Activated T-cell treated with anti-CD3 and anti-CD28 coated beads, Interleukin-2, amount 50 U/mL, for 24 hours (primary cell): ENCODE results near the gene PIGX.

Source experiments
- DNase-seq: peaks from one replicate; pipeline ENCODE4 v3.0.0-alpha.2; 2020
- H3K27ac Mint-ChIP-seq: 2 replicates; pipeline ENCODE4 v1.8.0; 2020; ENCODE audit warnings: mild to moderate bottlenecking, mixed read lengths
- H3K27me3 Mint-ChIP-seq: 2 replicates; pipeline ENCODE4 v1.8.0; 2020; ENCODE audit warnings: mixed read lengths
- H3K36me3 Mint-ChIP-seq: 2 replicates; pipeline ENCODE4 v1.8.0; 2020; ENCODE audit warnings: low read depth, mixed read lengths
- H3K4me1 Mint-ChIP-seq: 2 replicates; pipeline ENCODE4 v1.8.0; 2020; ENCODE audit warnings: low read depth, mixed read lengths
- H3K4me3 Mint-ChIP-seq: 2 replicates; pipeline ENCODE4 v1.8.0; 2020; ENCODE audit warnings: mild to moderate bottlenecking, moderate library complexity, mixed read lengths
- H3K9me3 Mint-ChIP-seq: 2 replicates; pipeline ENCODE4 v1.8.0; 2020; ENCODE audit warnings: mixed read lengths

PIGX gene

GRCh38 chr3:196711838-196712513 is at the start of gene PIGX, which contains the start of gene CEP19:
PIGX (plus strand) TSS chr3:196712377.
CEP19 (minus strand) TSS chr3:196712250; CDS start chr3:196708657, 3,593 bp downstream.
- Mint-ChIP-seq H3K4me1 (peaks cover 41% of the 10 kb centered on the region), H3K27me3 (no peaks in the 10 kb centered on the region), H3K36me3 (peaks cover 26% of the 10 kb centered on the region), H3K27ac (peak within 1 kb of the TSS; percentile 93), H3K4me3 (peak within 1 kb of the TSS; percentile 86), H3K9me3 (no peaks in the 10 kb centered on the region)
- DNase-seq: peak; percentile 94

GRCh38 chr3:196662711-196663571 is 49.2 kb upstream of the PIGX start:
- Mint-ChIP-seq H3K9me3 (no peaks in the 10 kb centered on the region), H3K27me3 (no peaks in the 10 kb centered on the region), H3K4me3 (no peak overlapping the region), H3K4me1 (no peaks in the 10 kb centered on the region), H3K36me3 (peaks cover 47% of the 10 kb centered on the region), H3K27ac (no peak overlapping the region)
- DNase-seq: no peak

GRCh38 chr3:196666001-196666867 is 45.9 kb upstream of the PIGX start:
- no peak for DNase-seq
- Mint-ChIP-seq H3K36me3 (peaks cover 14% of the 10 kb centered on the region), H3K27ac (no peak overlapping the region)

GRCh38 chr3:196667056-196667825 is 44.9 kb upstream of the PIGX start:
- Mint-ChIP-seq H3K4me3 (no peak overlapping the region), H3K9me3 (no peaks in the 10 kb centered on the region), H3K27me3 (no peaks in the 10 kb centered on the region), H3K36me3 (peaks cover 5% of the 10 kb centered on the region), H3K4me1 (peaks cover 17% of the 10 kb centered on the region), H3K27ac (no peak overlapping the region)
- DNase-seq: no peak

More at GRCh38 chr3:196666001-196666867, 45.9 kb upstream of the PIGX start:
- Mint-ChIP-seq H3K27me3 (no peaks in the 10 kb centered on the region), H3K4me3 (no peak overlapping the region), H3K9me3 (no peaks in the 10 kb centered on the region), H3K4me1 (peaks cover 11% of the 10 kb centered on the region)

- Mint-ChIP-seq H3K36me3 (no peaks in the 10 kb centered on the region), H3K27ac (peak overlapping the region; percentile 37), H3K9me3 (no peaks in the 10 kb centered on the region), H3K4me3 (no peak overlapping the region), H3K4me1 (peaks cover 17% of the 10 kb centered on the region), H3K27me3 (no peaks in the 10 kb centered on the region)
- DNase-seq: no peak
Measured at GRCh38 chr3:196670339-196670738, 41.8 kb upstream of the PIGX start.

GRCh38 chr3:196673632-196674031 is 38.5 kb upstream of the PIGX start:
- Mint-ChIP-seq H3K4me3 (no peak overlapping the region), H3K4me1 (peaks cover 30% of the 10 kb centered on the region), H3K36me3 (no peaks in the 10 kb centered on the region), H3K27me3 (no peaks in the 10 kb centered on the region), H3K9me3 (no peaks in the 10 kb centered on the region), H3K27ac (no peak overlapping the region)
- no peak for DNase-seq

- H3K27ac Mint-ChIP-seq: peak overlapping the region; percentile 23
- peaks cover 13% of the 10 kb centered on the region for H3K4me1 Mint-ChIP-seq
- H3K36me3 Mint-ChIP-seq: no peaks in the 10 kb centered on the region
- no peak overlapping the region for H3K4me3 Mint-ChIP-seq
- no peak for DNase-seq
- no peaks in the 10 kb centered on the region for H3K9me3 Mint-ChIP-seq
- no peaks in the 10 kb centered on the region for H3K27me3 Mint-ChIP-seq
Measured at GRCh38 chr3:196677353-196677752, 34.8 kb upstream of the PIGX start.

GRCh38 chr3:196677931-196678330 is 34.2 kb upstream of the PIGX start:
- no peaks in the 10 kb centered on the region for H3K36me3 Mint-ChIP-seq
- no peaks in the 10 kb centered on the region for H3K27me3 Mint-ChIP-seq
- H3K9me3 Mint-ChIP-seq: no peaks in the 10 kb centered on the region
- DNase-seq: no peak
- H3K27ac Mint-ChIP-seq: peak overlapping the region; percentile 23
- no peak overlapping the region for H3K4me3 Mint-ChIP-seq
- H3K4me1 Mint-ChIP-seq: peaks cover 13% of the 10 kb centered on the region

- H3K36me3 Mint-ChIP-seq: no peaks in the 10 kb centered on the region
- no peaks in the 10 kb centered on the region for H3K27me3 Mint-ChIP-seq
- peak overlapping the region; percentile 14 for H3K4me3 Mint-ChIP-seq
- peak overlapping the region; percentile 22 for H3K27ac Mint-ChIP-seq
- H3K4me1 Mint-ChIP-seq: peaks cover 12% of the 10 kb centered on the region
- H3K9me3 Mint-ChIP-seq: no peaks in the 10 kb centered on the region
- peak; percentile 74 for DNase-seq
Measured at GRCh38 chr3:196684548-196685407, 27.4 kb upstream of the PIGX start.

- H3K9me3 Mint-ChIP-seq: no peaks in the 10 kb centered on the region
- no peaks in the 10 kb centered on the region for H3K36me3 Mint-ChIP-seq
- peaks cover 12% of the 10 kb centered on the region for H3K4me1 Mint-ChIP-seq
- H3K27ac Mint-ChIP-seq: no peak overlapping the region
- no peak for DNase-seq
- H3K27me3 Mint-ChIP-seq: no peaks in the 10 kb centered on the region
- H3K4me3 Mint-ChIP-seq: no peak overlapping the region
Measured at GRCh38 chr3:196686436-196686835, 25.7 kb upstream of the PIGX start.

GRCh38 chr3:196688349-196688748 is 23.8 kb upstream of the PIGX start:
- H3K27ac Mint-ChIP-seq: no peak overlapping the region
- H3K36me3 Mint-ChIP-seq: no peaks in the 10 kb centered on the region
- peaks cover 12% of the 10 kb centered on the region for H3K4me1 Mint-ChIP-seq
- no peak for DNase-seq
- no peak overlapping the region for H3K4me3 Mint-ChIP-seq
- no peaks in the 10 kb centered on the region for H3K9me3 Mint-ChIP-seq
- no peaks in the 10 kb centered on the region for H3K27me3 Mint-ChIP-seq

GRCh38 chr3:196689941-196690660 is 22.1 kb upstream of the PIGX start:
- no peak overlapping the region for H3K27ac Mint-ChIP-seq
- DNase-seq: no peak
- H3K4me1 Mint-ChIP-seq: peaks cover 1% of the 10 kb centered on the region
- H3K9me3 Mint-ChIP-seq: no peaks in the 10 kb centered on the region
- H3K27me3 Mint-ChIP-seq: no peaks in the 10 kb centered on the region
- H3K4me3 Mint-ChIP-seq: no peak overlapping the region
- H3K36me3 Mint-ChIP-seq: no peaks in the 10 kb centered on the region

GRCh38 chr3:196691386-196691785 is 20.8 kb upstream of the PIGX start:
- H3K4me1 Mint-ChIP-seq: no peaks in the 10 kb centered on the region
- no peak overlapping the region for H3K4me3 Mint-ChIP-seq
- no peaks in the 10 kb centered on the region for H3K36me3 Mint-ChIP-seq
- no peaks in the 10 kb centered on the region for H3K9me3 Mint-ChIP-seq
- no peak overlapping the region for H3K27ac Mint-ChIP-seq
- no peaks in the 10 kb centered on the region for H3K27me3 Mint-ChIP-seq
- no peak for DNase-seq
